ENCODE results near the gene TMOD1. TPM values are rescaled to one million over a fixed set of nuclear protein-coding genes. Genes with fewer than 3 reads are reported as not detected.

TMOD1 gene
- total and polyA plus RNA-seq, 9 of the 15 experiments (the other 6 are each of a cell fraction or from before 2014, with no cell fraction given) = 7.1 to 41.2 (median 14.2) TPM

GRCh38 chr9:97632248-97632984, 130.9 kb downstream of the TMOD1 start (continued):
- no peak for TF ChIP-seq RAD21 (CRISPR knock-in tag; conservative IDR thresholded peaks at IDR 0.05 in 1 of 2, IDR thresholded peaks at IDR 0.05 in 1 of 2)
- no peak for TF ChIP-seq SNRNP70 (optimal IDR thresholded peaks at IDR 0.05; ENCODE audit: low read depth, low read length)
- 0 out of 4 replicates have a peak, but pooled peaks of 1 of the 2 experiments have one; percentile 4 for TF ChIP-seq TRIM24 (IDR thresholded peaks at IDR 0.05)
- no peak for TF ChIP-seq IFI16 (CRISPR knock-in tag; IDR thresholded peaks at IDR 0.05)
- TF ChIP-seq, protein P1, sequence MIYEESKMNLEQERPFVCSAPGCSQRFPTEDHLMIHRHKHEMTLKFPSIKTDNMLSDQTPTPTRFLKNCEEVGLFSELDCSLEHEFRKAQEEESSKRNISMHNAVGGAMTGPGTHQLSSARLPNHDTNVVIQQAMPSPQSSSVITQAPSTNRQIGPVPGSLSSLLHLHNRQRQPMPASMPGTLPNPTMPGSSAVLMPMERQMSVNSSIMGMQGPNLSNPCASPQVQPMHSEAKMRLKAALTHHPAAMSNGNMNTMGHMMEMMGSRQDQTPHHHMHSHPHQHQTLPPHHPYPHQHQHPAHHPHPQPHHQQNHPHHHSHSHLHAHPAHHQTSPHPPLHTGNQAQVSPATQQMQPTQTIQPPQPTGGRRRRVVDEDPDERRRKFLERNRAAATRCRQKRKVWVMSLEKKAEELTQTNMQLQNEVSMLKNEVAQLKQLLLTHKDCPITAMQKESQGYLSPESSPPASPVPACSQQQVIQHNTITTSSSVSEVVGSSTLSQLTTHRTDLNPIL (CRISPR knock-in tag; IDR thresholded peaks at IDR 0.05) = peak; percentile 67; the same call in 1 of the 2 replicates
- no peak for TF ChIP-seq ZBTB26 (CRISPR knock-in tag; IDR thresholded peaks at IDR 0.05)
- TF ChIP-seq SETDB1 (IDR thresholded peaks at IDR 0.05; ENCODE audit: low read length) = no peak
- TF ChIP-seq GTF3C2 (IDR thresholded peaks at IDR 0.05; ENCODE audit: borderline replicate concordance, extremely low read depth, insufficient read length) = peak; percentile 26
- no peak for TF ChIP-seq RUNX1 (IDR thresholded peaks at IDR 0.05; ENCODE audit: low read depth)
- TF ChIP-seq, protein P2, sequence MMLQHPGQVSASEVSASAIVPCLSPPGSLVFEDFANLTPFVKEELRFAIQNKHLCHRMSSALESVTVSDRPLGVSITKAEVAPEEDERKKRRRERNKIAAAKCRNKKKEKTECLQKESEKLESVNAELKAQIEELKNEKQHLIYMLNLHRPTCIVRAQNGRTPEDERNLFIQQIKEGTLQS (IDR thresholded peaks at IDR 0.05) = peak; percentile 100
- TF ChIP-seq, protein P2 (CRISPR knock-in tag; conservative IDR thresholded peaks at IDR 0.05) = peak; percentile 87
- no peak for TF ChIP-seq GTF2A2 (tag; IDR thresholded peaks at IDR 0.05)
- peak; percentile 76; the same call in 1 of the 2 replicates for TF ChIP-seq ZC3H4 (CRISPR knock-in tag; IDR thresholded peaks at IDR 0.05; ENCODE audit: borderline replicate concordance)
- peak; percentile 28 to 48; a peak in 1 of 4 replicates for TF ChIP-seq KDM1A (IDR thresholded peaks at IDR 0.05)
- TF ChIP-seq JUNB (CRISPR knock-in tag; conservative IDR thresholded peaks at IDR 0.05) = peak; percentile 94
- peak; percentile 97 for TF ChIP-seq JUND (IDR thresholded peaks at IDR 0.05; ENCODE audit: borderline replicate concordance, low read depth, low read length)
- peak; percentile 98 for TF ChIP-seq JUND (tag; IDR thresholded peaks at IDR 0.05; ENCODE audit: borderline replicate concordance, low read depth, low read length)
- TF ChIP-seq NFRKB (IDR thresholded peaks at IDR 0.05; ENCODE audit: low read depth) = peak; percentile 73; the same call in 1 of the 2 replicates
- TF ChIP-seq ZNF384 (IDR thresholded peaks at IDR 0.05; ENCODE audit: low read depth, low read length) = peak; percentile 15; the same call in 1 of the 2 replicates
- peak; percentile 26; the same call in 1 of the 2 replicates for TF ChIP-seq CBFA2T3 (IDR thresholded peaks at IDR 0.05)
- 0 out of 2 replicates have a peak, but pooled peaks have one; percentile 8 for TF ChIP-seq MAFK (IDR thresholded peaks at IDR 0.05; ENCODE audit: low read length)
- peak; percentile 73; the same call in 1 of the 2 replicates for TF ChIP-seq ZKSCAN8 (CRISPR knock-in tag; IDR thresholded peaks at IDR 0.05)

Measured in K562 (cell line).